OCI-LY3 (cell line): ENCODE data around the gene FAM149B1.

Source experiments
- H2AFZ ChIP-seq: fragments of 200-600, 300-600 bp; shearing (Covaris generic); 2 replicates; pipeline ENCODE4 v1.6.0; 2014; ENCODE audit warnings: antibody characterized with exemption, low read depth, low read length
- H3K27ac ChIP-seq: fragments of 200-600, 300-600 bp; sonication (generic); 2 replicates; pipeline ENCODE4 v1.5.1; 2014; ENCODE audit warnings: mild to moderate bottlenecking, low read length, moderate library complexity, mixed read lengths
- H3K27me3 ChIP-seq: fragments of 200-600, 300-600 bp; sonication (generic); 2 replicates; pipeline ENCODE4 v1.6.1; 2014; ENCODE audit warnings: low read depth, low read length, mixed read lengths
- H3K36me3 ChIP-seq: fragments of 200-600, 300-600 bp; sonication (generic); replicated peaks from 2 replicates; pipeline ENCODE3; 2014; ENCODE audit warnings: low read depth, low read length, mixed read lengths
- H3K4me1 ChIP-seq: fragments of 300-600, 200-600 bp; sonication (generic); 2 replicates; pipeline ENCODE4 v1.6.1; 2014; ENCODE audit warnings: low read length, mixed read lengths
- H3K4me2 ChIP-seq: fragments of 200-600, 300-600 bp; sonication (generic); 2 replicates; pipeline ENCODE4 v1.6.1; 2014; ENCODE audit warnings: low read length, mixed read lengths
- H3K4me3 ChIP-seq: fragments of 300-600, 200-600 bp; sonication (generic); 2 replicates; pipeline ENCODE4 v1.5.1; 2014; ENCODE audit warnings: antibody characterized with exemption, mild to moderate bottlenecking, low read length, moderate library complexity
- H3K79me2 ChIP-seq: fragments of 300-600, 200-600 bp; shearing (Covaris generic); 2 replicates; pipeline ENCODE4 v1.6.1; 2014; ENCODE audit warnings: mild to moderate bottlenecking, low read length, mixed read lengths
- H3K9ac ChIP-seq: fragments of 300-600, 200-600 bp; shearing (Covaris generic); 2 replicates; pipeline ENCODE4 v1.6.0; 2014; ENCODE audit warnings: mild to moderate bottlenecking, low read length, moderate library complexity
- H3K9me3 ChIP-seq: fragments of 200-600, 300-600 bp; shearing (Covaris generic); 2 replicates; pipeline ENCODE4 v1.6.1; 2014; ENCODE audit warnings: low read length, mixed read lengths; ENCODE audit not compliant: insufficient read depth
- H4K20me1 ChIP-seq: fragments of 200-600, 300-600 bp; sonication (generic); 2 replicates; pipeline ENCODE4 v1.6.1; 2016; ENCODE audit warnings: low read length, mixed read lengths; ENCODE audit not compliant: insufficient read depth
- CTCF ChIP-seq: fragments of 200-600, 300-600 bp; sonication (generic); IDR thresholded peaks from 2 replicates; pipeline ENCODE4 v1.5.1; 2014; ENCODE audit warnings: antibody characterized with exemption, low read length, low read depth
- EZH2phosphoT487 ChIP-seq: fragments of 200-600 bp; shearing (Covaris generic); IDR thresholded peaks from 2 replicates; pipeline ENCODE4 v1.6.1; 2018; ENCODE audit warnings: antibody characterized with exemption, mixed run types, low read depth

Gene FAM149B1

GRCh38 chr10:73172867-73173266, 4.9 kb downstream of the FAM149B1 start:
- Histone ChIP-seq H3K27me3 (no peaks in the 10 kb centered on the region), H3K4me2 (no peak overlapping the region), H3K9ac (no peak overlapping the region), H3K4me3 (no peak overlapping the region), H3K36me3 (no peaks in the 10 kb centered on the region), H3K79me2 (peaks cover 11% of the 10 kb centered on the region), H3K9me3 (no peaks in the 10 kb centered on the region), H4K20me1 (no peaks in the 10 kb centered on the region), H2AFZ (no peak overlapping the region), H3K27ac (no peak overlapping the region), H3K4me1 (peaks cover 3% of the 10 kb centered on the region)
- TF ChIP-seq EZH2phosphoT487 (no peak), CTCF (no peak)

GRCh38 chr10:73174148-73174925, 6.4 kb downstream of the FAM149B1 start:
- H3K4me3 ChIP-seq, result no peak overlapping the region
- no peaks in the 10 kb centered on the region for H3K4me1 ChIP-seq
- H3K27ac ChIP-seq, result no peak overlapping the region
- H4K20me1 ChIP-seq, result no peaks in the 10 kb centered on the region
- H2AFZ ChIP-seq, result no peak overlapping the region
- H3K9me3 ChIP-seq, result no peaks in the 10 kb centered on the region
- H3K27me3 ChIP-seq, result no peaks in the 10 kb centered on the region
- no peak overlapping the region for H3K9ac ChIP-seq
- TF ChIP-seq CTCF (no peak), EZH2phosphoT487 (no peak)
- H3K4me2 ChIP-seq, result no peak overlapping the region
- H3K79me2 ChIP-seq, result no peaks in the 10 kb centered on the region
- no peaks in the 10 kb centered on the region for H3K36me3 ChIP-seq

- no peaks in the 10 kb centered on the region for H3K4me1 ChIP-seq
- no peaks in the 10 kb centered on the region for H4K20me1 ChIP-seq
- H3K79me2 ChIP-seq, result no peaks in the 10 kb centered on the region
- H2AFZ ChIP-seq, result no peak overlapping the region
- H3K27me3 ChIP-seq, result no peaks in the 10 kb centered on the region
- H3K9me3 ChIP-seq, result no peaks in the 10 kb centered on the region
- no peak overlapping the region for H3K27ac ChIP-seq
- no peak overlapping the region for H3K9ac ChIP-seq
- H3K4me3 ChIP-seq, result no peak overlapping the region
- peaks cover 4% of the 10 kb centered on the region for H3K36me3 ChIP-seq
- TF ChIP-seq EZH2phosphoT487 (no peak), CTCF (no peak)
- H3K4me2 ChIP-seq, result no peak overlapping the region
These were observed 14.6 kb downstream of the FAM149B1 start for GRCh38 chr10:73182568-73182967.

- TF ChIP-seq CTCF (no peak), EZH2phosphoT487 (no peak)
- Histone ChIP-seq H4K20me1 (no peaks in the 10 kb centered on the region), H3K79me2 (no peaks in the 10 kb centered on the region), H2AFZ (no peak overlapping the region), H3K9me3 (no peaks in the 10 kb centered on the region), H3K4me2 (no peak overlapping the region), H3K9ac (no peak overlapping the region), H3K4me1 (no peaks in the 10 kb centered on the region), H3K4me3 (no peak overlapping the region), H3K36me3 (peaks cover 4% of the 10 kb centered on the region), H3K27ac (no peak overlapping the region), H3K27me3 (no peaks in the 10 kb centered on the region)
These were observed 15.9 kb downstream of the FAM149B1 start for GRCh38 chr10:73183667-73184281.
